KMS-11 (cell line): Measurements from ENCODE around the gene CNN3.

Experiments used
- H2AFZ ChIP-seq: fragments of 200-600 bp; sonication (generic); 2 replicates; pipeline ENCODE4 v1.6.1; 2016; ENCODE audit warnings: antibody characterized with exemption, mixed run types, low read depth
- H3K27ac ChIP-seq: fragments of 200-600 bp; sonication (generic); 2 replicates; pipeline ENCODE4 v1.6.1; 2016; ENCODE audit warnings: mild to moderate bottlenecking, mixed run types
- H3K27me3 ChIP-seq: fragments of 200-600 bp; sonication (generic); 2 replicates; pipeline ENCODE4 v1.6.1; 2017; ENCODE audit warnings: mild to moderate bottlenecking, low read depth, mixed run types, moderate library complexity; ENCODE audit not compliant: insufficient read depth
- H3K36me3 ChIP-seq: fragments of 200-600 bp; sonication (generic); 2 replicates; pipeline ENCODE4 v1.6.1; 2017; ENCODE audit warnings: mild to moderate bottlenecking, mixed run types; ENCODE audit not compliant: insufficient read depth
- H3K4me1 ChIP-seq: fragments of 200-600 bp; sonication (generic); 2 replicates; pipeline ENCODE4 v1.6.1; 2016; ENCODE audit warnings: mild to moderate bottlenecking, low read depth, mixed run types; ENCODE audit not compliant: poor library complexity, severe bottlenecking
- H3K4me2 ChIP-seq: fragments of 200-600 bp; sonication (generic); 2 replicates; pipeline ENCODE4 v1.7.0; 2016; ENCODE audit warnings: mild to moderate bottlenecking, mixed run types
- H3K4me3 ChIP-seq: fragments of 200-600 bp; sonication (generic); IDR thresholded peaks from 2 replicates; pipeline ENCODE4 v1.6.1; 2017; ENCODE audit warnings: low read depth, low read length, mixed read lengths; ENCODE audit not compliant: insufficient read depth
- H3K79me2 ChIP-seq: fragments of 200-600 bp; sonication (generic); 2 replicates; pipeline ENCODE4 v1.6.1; 2016; ENCODE audit warnings: low read depth, mixed run types; ENCODE audit not compliant: insufficient read depth
- H3K9ac ChIP-seq: fragments of 200-600 bp; sonication (generic); 2 replicates; pipeline ENCODE4 v1.6.1; 2016; ENCODE audit warnings: mild to moderate bottlenecking, mixed run types
- H4K20me1 ChIP-seq: fragments of 200-600 bp; sonication (generic); 2 replicates; pipeline ENCODE4 v1.6.1; 2016; ENCODE audit warnings: mild to moderate bottlenecking, mixed run types; ENCODE audit not compliant: insufficient read depth
- CTCF ChIP-seq: fragments of 200-600 bp; sonication (generic); conservative IDR thresholded peaks from 2 replicates; pipeline ENCODE4 v1.6.1; 2017; ENCODE audit warnings: low read depth, mild to moderate bottlenecking, antibody characterized with exemption, low read length, moderate library complexity, mixed read lengths

Gene CNN3

DNA sequence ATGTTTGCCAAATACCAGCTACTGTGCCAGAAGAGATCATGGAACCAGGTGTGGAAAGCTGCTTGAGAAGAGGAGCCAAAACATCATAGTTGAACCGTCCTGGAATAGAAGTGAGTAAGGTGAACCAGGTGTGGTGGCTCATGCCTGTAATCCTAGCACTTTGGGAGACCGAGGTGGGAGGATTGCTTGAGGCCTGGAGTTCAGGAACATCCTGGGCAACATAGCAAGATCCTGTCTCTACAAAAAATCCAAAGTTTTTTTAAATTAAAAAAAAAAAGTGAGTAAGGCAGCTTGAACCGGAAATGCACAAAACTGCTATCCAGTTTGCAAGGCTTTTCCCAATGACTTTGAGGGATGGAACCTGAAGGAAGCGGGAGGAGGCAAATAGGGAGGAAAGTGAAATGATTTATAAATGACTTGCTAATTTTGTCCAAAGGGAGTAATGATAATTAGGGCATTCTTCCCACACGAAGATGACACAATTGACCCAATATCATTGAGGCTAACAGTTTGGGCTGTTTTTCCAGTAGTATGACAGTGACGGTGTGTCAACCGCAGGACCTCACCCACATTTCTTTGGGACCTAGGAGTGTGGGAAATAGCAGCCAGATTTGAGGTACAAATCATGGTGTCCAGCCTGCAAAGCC lies 1.5 kb upstream of the CNN3 start:
- Histone ChIP-seq H3K4me2 (no peak overlapping the region), H2AFZ (no peak overlapping the region), H3K4me1 (no peaks in the 10 kb centered on the region), H3K79me2 (0 out of 2 replicates have a peak, but pooled peaks cover 4% of the 10 kb centered on the region), H3K27me3 (no peaks in the 10 kb centered on the region), H4K20me1 (no peaks in the 10 kb centered on the region), H3K36me3 (no peaks in the 10 kb centered on the region), H3K4me3 (no peak overlapping the region), H3K27ac (no peak overlapping the region), H3K9ac (no peak overlapping the region)
- TF ChIP-seq CTCF: no peak

- Histone ChIP-seq H3K27me3 (no peaks in the 10 kb centered on the region), H2AFZ (peak overlapping the region; percentile 14; the same call in 1 of the 2 replicates), H3K4me1 (no peaks in the 10 kb centered on the region), H3K9ac (no peak overlapping the region), H3K4me2 (no peak overlapping the region), H3K27ac (no peak overlapping the region), H3K79me2 (0 out of 2 replicates have a peak, but pooled peaks cover 4% of the 10 kb centered on the region), H4K20me1 (no peaks in the 10 kb centered on the region), H3K36me3 (no peaks in the 10 kb centered on the region), H3K4me3 (no peak overlapping the region)
- TF ChIP-seq CTCF: no peak
Measured at GRCh38 chr1:94927405-94928175, 680 bp upstream of the CNN3 start.

DNA sequence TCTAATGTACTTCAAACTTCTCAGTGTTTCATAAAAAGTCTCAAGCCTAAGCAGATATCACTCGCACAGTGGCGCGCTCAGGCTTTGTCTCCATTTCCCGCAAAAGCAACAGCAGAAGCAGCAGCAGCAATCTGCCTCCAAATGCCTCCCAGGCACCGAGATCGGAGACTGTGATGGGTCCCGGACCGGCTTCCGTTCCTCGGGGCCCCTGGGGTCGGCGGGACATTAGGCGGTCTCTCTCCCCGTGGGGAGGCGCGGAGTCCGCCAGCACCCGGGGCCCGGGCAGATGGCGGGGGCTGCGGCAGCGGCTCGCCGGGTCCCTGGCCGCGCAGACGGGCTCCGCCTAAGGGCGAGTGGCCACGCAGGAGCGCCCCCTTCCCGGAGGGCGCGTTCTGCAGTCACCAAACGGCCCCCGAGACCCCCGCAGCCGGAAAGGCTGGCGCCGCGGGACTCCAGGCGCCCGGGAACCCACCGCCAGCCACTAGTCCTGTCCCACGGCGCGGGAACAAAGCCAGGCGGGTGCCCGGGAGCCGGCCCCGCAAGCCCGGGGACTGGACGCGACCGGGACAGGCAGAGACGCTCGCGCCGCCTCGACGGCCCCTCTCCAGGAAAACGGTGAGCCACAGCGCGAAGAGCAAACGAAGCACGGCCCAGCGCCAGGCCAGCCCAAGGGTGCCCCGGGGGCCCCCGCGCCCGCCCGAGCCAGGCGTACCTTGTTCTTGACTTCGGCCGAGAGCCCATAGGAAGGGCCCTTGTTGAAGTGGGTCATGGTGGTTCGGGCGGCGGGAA lies 590 bp downstream of the CNN3 start:
- Histone ChIP-seq H3K4me2 (peak overlapping the region; percentile 66), H3K4me3 (peak overlapping the region; percentile 62), H3K36me3 (no peaks in the 10 kb centered on the region), H4K20me1 (no peaks in the 10 kb centered on the region), H3K9ac (peak overlapping the region; percentile 51; the same call in 1 of the 2 replicates), H3K4me1 (no peaks in the 10 kb centered on the region), H2AFZ (peak overlapping the region; percentile 71), H3K79me2 (0 out of 2 replicates have a peak, but pooled peaks cover 4% of the 10 kb centered on the region), H3K27ac (peak overlapping the region; percentile 15; the same call in 1 of the 2 replicates), H3K27me3 (no peaks in the 10 kb centered on the region)
- 0 out of 2 replicates have a peak, but pooled peaks have one; percentile 21 for TF ChIP-seq CTCF

GRCh38 chr1:94925561-94926125 lies 1.3 kb downstream of the CNN3 start:
- H3K27ac ChIP-seq: no peak overlapping the region
- no peak for TF ChIP-seq CTCF
- peak overlapping the region; percentile 51; the same call in 1 of the 2 replicates for H3K9ac ChIP-seq
- H2AFZ ChIP-seq: peak overlapping the region; percentile 71
- no peaks in the 10 kb centered on the region for H4K20me1 ChIP-seq
- no peaks in the 10 kb centered on the region for H3K36me3 ChIP-seq
- peak overlapping the region; percentile 62 for H3K4me3 ChIP-seq
- H3K27me3 ChIP-seq: no peaks in the 10 kb centered on the region
- peak overlapping the region; percentile 66 for H3K4me2 ChIP-seq
- H3K79me2 ChIP-seq: 0 out of 2 replicates have a peak, but pooled peaks cover 4% of the 10 kb centered on the region
- no peaks in the 10 kb centered on the region for H3K4me1 ChIP-seq
